Measurements from ENCODE around the gene TBC1D14. TPM values are rescaled to one million over a fixed set of nuclear protein-coding genes. Genes with fewer than 3 reads are reported as not detected.

The TBC1D14 gene
- total and polyA plus RNA-seq, 2 of the 4 experiments (the other 2 are of a cell fraction), result 31.7 to 40.7 TPM

- no peak for ATAC-seq (ENCODE audit: low read depth)
- Histone ChIP-seq H2BK5ac (ENCODE audit: low read depth, low read length, poor library complexity, severe bottlenecking) (no peak overlapping the region), H2AK9ac (replicated peaks; ENCODE audit: low read depth, low read length, poor library complexity) (no peak overlapping the region), H3K9me3 (ENCODE audit: control insufficient read depth, insufficient read depth, low read length) (no peaks in the 10 kb centered on the region), H2BK15ac (ENCODE audit: low read depth, low read length) (no peak overlapping the region), H3K9ac (ENCODE audit: low read depth, low read length) (no peak overlapping the region), H4K5ac (ENCODE audit: low read depth, low read length) (no peak overlapping the region), H2BK20ac (ENCODE audit: low read depth, low read length) (no peak overlapping the region), H3K79me1 (ENCODE audit: low read depth in 1 of 2, low read length in 2 of 2) (peaks cover 11 to 33% of the 10 kb centered on the region in 2 experiments; a peak in 3 of 4 replicates), H3K18ac (ENCODE audit: low read depth, low read length) (no peak overlapping the region), H2AK5ac (ENCODE audit: low read depth, low read length) (no peak overlapping the region), H3K56ac (ENCODE audit: extremely low read depth, insufficient read depth, low read length) (no peak overlapping the region), H3K27me3 (ENCODE audit: control insufficient read depth, insufficient read depth, low read length) (no peaks in the 10 kb centered on the region), H3K36me3 (ENCODE audit: control insufficient read depth, insufficient read depth, low read length) (peaks cover 54% of the 10 kb centered on the region), H3K9me1 (ENCODE audit: insufficient read depth, low read length) (no peaks in the 10 kb centered on the region; the same call in 1 of the 2 replicates), H3K27ac (ENCODE audit: insufficient read depth, low read length) (no peak overlapping the region), H4K91ac (ENCODE audit: insufficient read depth, low read depth, low read length) (no peak overlapping the region), H3K23ac (ENCODE audit: low read depth, low read length) (no peak overlapping the region), H3K4me1 (ENCODE audit: control insufficient read depth, insufficient read depth, low read length) (peaks cover 2% of the 10 kb centered on the region; the same call in 1 of the 2 replicates), H2BK120ac (ENCODE audit: low read depth, low read length) (no peak overlapping the region), H3K14ac (replicated peaks; ENCODE audit: low read depth, low read length) (no peak overlapping the region), H4K8ac (ENCODE audit: low read depth in 2 of 2, low read length in 2 of 2) (no peak overlapping the region), H3K4me2 (ENCODE audit: low read depth, low read length) (no peak overlapping the region), H3K4ac (ENCODE audit: low read depth, low read length) (no peak overlapping the region), H2AFZ (replicated peaks; ENCODE audit: low read length, poor library complexity) (no peak overlapping the region), H4K20me1 (ENCODE audit: insufficient read depth, low read length) (no peaks in the 10 kb centered on the region), H3K4me3 (ENCODE audit: insufficient read depth, low read depth, low read length) (no peak overlapping the region)
- WGBS, 2 experiments (ENCODE audit: extremely low coverage in 2 of 2, insufficient read length in 1 of 2), result 100% methylated on average over 1 of the region's 11 CpGs; no CpG with 5 or more reads in 1 of the 2 experiments
- ChIA-PET CTCF (no interaction called here), POLR2A (ENCODE audit: unreplicated experiment) (no interaction called here)
- TF ChIP-seq POLR2A (IDR thresholded peaks at IDR 0.05; ENCODE audit: low read depth, low read length), result no peak
- TF ChIP-seq RFX5 (IDR thresholded peaks at IDR 0.05; ENCODE audit: low read depth, low read length), result no peak
- no peak for TF ChIP-seq MAZ (IDR thresholded peaks at IDR 0.05; ENCODE audit: borderline replicate concordance, low read depth, low read length)
- no peak for TF ChIP-seq NFE2L2 (IDR thresholded peaks at IDR 0.05; ENCODE audit: low read depth, low read length)
- TF ChIP-seq MXI1 (IDR thresholded peaks at IDR 0.05; ENCODE audit: borderline replicate concordance, low read depth, low read length), result no peak
- TF ChIP-seq CTCF (conservative IDR thresholded peaks at IDR 0.05; ENCODE audit: low read depth, low read length), result no peak
- dilution Hi-C loops (cut with HindIII; ENCODE audit: low sequenced_read_pairs, unreplicated experiment) (no loop called here), in situ Hi-C loops (cut with MboI; ENCODE audit: low sequenced_read_pairs) (no loop called here), intact Hi-C loops (cut with micrococcal nuclease) (no loop called here)
- no TSS peak for BruUV-seq (replicated peaks)
- DNase-seq, result no peak
Observed at GRCh38 chr4:7003176-7003878, 93.7 kb downstream of the TBC1D14 start.
